D721Med (cell line): Measurements from ENCODE around the gene RNF213.

Experiments used
- DNase-seq: peaks from one replicate; pipeline ENCODE4 v3.0.0; 2011; ENCODE audit warnings: low spot score; ENCODE audit not compliant: insufficient read length
- FAIRE-seq: peaks from 2 replicates; lab custom pipeline; 2011; peaks lifted over from hg19 to GRCh38; lab: Jason Lieb, UNC
- TF ChIP-seq, protein P1 (sequence below): IDR thresholded peaks from 2 replicates; pipeline ENCODE4 v1.5.1; 2012; ENCODE audit warnings: mild to moderate bottlenecking, control low read depth; ENCODE audit not compliant: insufficient read depth; ENCODE audit errors: missing control alignments

The RNF213 gene

GRCh38 chr17:80365983-80366382, 105.3 kb downstream of the RNF213 start:
- TF ChIP-seq, protein P1, sequence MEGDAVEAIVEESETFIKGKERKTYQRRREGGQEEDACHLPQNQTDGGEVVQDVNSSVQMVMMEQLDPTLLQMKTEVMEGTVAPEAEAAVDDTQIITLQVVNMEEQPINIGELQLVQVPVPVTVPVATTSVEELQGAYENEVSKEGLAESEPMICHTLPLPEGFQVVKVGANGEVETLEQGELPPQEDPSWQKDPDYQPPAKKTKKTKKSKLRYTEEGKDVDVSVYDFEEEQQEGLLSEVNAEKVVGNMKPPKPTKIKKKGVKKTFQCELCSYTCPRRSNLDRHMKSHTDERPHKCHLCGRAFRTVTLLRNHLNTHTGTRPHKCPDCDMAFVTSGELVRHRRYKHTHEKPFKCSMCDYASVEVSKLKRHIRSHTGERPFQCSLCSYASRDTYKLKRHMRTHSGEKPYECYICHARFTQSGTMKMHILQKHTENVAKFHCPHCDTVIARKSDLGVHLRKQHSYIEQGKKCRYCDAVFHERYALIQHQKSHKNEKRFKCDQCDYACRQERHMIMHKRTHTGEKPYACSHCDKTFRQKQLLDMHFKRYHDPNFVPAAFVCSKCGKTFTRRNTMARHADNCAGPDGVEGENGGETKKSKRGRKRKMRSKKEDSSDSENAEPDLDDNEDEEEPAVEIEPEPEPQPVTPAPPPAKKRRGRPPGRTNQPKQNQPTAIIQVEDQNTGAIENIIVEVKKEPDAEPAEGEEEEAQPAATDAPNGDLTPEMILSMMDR = no peak
- DNase-seq (no peak), FAIRE-seq (no peak)

- DNase-seq = no peak
Observed at GRCh38 chr17:80367503-80367902, 106.9 kb downstream of the RNF213 start.

GRCh38 chr17:80371196-80371595, 110.5 kb downstream of the RNF213 start:
- DNase-seq = no peak
- FAIRE-seq = no peak
- TF ChIP-seq, protein P1 = no peak

More at GRCh38 chr17:80367503-80367902, 106.9 kb downstream of the RNF213 start:
- TF ChIP-seq, protein P1 = no peak
- FAIRE-seq = no peak

DNA sequence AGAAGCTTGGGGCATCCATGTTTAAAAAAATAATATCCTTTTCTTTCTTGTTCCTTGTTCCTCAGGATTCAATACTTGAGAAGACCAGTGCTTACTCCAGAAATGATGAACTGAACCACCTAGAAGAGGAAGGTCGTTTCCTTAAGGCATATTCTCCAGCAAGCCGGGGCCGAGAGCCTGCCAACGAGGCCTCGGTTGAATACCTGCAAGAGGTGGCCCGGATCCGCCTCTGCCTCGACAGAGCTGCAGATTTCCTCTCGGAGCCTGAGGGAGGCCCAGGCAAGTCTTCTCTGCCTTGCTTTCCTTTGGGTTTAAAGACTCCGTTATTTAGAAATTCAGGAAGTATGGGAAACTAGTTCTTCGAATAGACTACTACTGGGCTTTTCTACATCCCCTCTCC, 111.8 kb downstream of the RNF213 start:
- TF ChIP-seq, protein P1 = no peak
- DNase-seq (no peak), FAIRE-seq (no peak)

- TF ChIP-seq, protein P1 = no peak
- no peak for DNase-seq
- no peak for FAIRE-seq
Observed at GRCh38 chr17:80372922-80373570, 112.4 kb downstream of the RNF213 start.

DNA sequence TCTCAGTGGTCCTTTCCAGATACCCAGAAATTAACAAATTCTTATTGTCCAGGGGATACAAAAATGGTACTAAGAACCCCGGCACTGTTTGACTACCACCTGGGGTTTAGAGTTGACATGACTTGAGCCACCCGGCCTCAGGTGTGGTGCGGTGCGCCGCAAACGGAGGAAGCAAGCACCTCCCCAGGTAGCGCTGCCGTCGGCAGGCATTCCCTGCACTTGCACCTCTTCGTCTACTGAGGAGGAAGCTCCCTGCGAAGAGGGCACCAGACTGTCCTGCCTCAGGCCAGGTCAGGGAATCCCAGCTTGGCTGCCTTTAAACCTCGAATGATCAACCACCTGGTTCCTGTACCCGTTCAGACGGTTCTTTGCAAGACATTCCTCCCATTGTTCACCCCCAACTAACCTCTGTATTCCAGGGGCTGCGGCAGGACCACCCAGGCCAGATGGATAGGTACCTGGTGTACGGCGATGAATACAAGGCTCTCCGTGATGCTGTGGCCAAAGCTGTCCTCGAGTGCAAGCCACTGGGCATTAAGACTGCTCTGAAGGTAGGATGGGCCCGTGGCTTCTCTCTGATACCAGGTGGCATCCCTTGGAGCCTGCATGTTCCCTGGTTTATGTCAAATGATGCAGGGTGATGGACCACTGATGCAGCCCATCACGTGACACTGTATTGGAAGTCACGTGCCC, 113.5 kb downstream of the RNF213 start:
- TF ChIP-seq, protein P1 = no peak
- FAIRE-seq (no peak), DNase-seq (no peak)
